Activated T-cell treated with anti-CD3 and anti-CD28 coated beads, Interleukin-2, amount 50 U/mL, for 72 hours (primary cell): ENCODE results near the gene ANKRD34A. TPM values are rescaled to one million over a fixed set of nuclear protein-coding genes. Genes with fewer than 3 reads are reported as not detected.

Experiments
- ATAC-seq, 2 donors: fragments of 150-1000 bp; cut with Tn5 transposase; replicated peaks in 1 of 2; 2 replicates each; pipeline ENCODE4 v1.10.0; 2021; ENCODE audit warnings: moderate library complexity in 2 of 2, mild to moderate bottlenecking in 1 of 2
- DNase-seq, 2 donors: peaks; one replicate each; pipeline ENCODE4 v3.0.0; 2021 to 2022; ENCODE audit warnings: mixed read lengths in 1 of 2
- H3K27ac Mint-ChIP-seq: one replicate; pipeline ENCODE4 v1.8.0; 2022; ENCODE audit warnings: mild to moderate bottlenecking, moderate library complexity, mixed read lengths
- H3K27me3 Mint-ChIP-seq: one replicate; pipeline ENCODE4 v1.8.0; 2022; ENCODE audit warnings: low read depth, mixed read lengths
- H3K36me3 Mint-ChIP-seq, 2 donors: one replicate each; pipeline ENCODE4 v1.8.0; 2022; ENCODE audit warnings: mixed read lengths in 2 of 2, mild to moderate bottlenecking in 1 of 2; ENCODE audit not compliant: insufficient read depth in 2 of 2
- H3K4me1 Mint-ChIP-seq: one replicate; pipeline ENCODE4 v1.8.0; 2022; ENCODE audit warnings: low read depth, mixed read lengths
- H3K4me3 Mint-ChIP-seq, 2 donors: one replicate each; pipeline ENCODE4 v1.8.0; 2022; ENCODE audit warnings: mild to moderate bottlenecking in 2 of 2, mixed read lengths in 2 of 2, moderate library complexity in 2 of 2
- H3K9me3 Mint-ChIP-seq, 2 donors: one replicate each; pipeline ENCODE4 v1.8.0; 2022; ENCODE audit warnings: mixed read lengths in 2 of 2
- total RNA-seq, 2 donors: library from RNA; stranded (reverse); gene quantifications; one replicate each; pipeline ENCODE4 v1.2.3, GENCODE V29; 2022

The ANKRD34A gene
- total RNA-seq: 1 to 10 TPM; 2.6 to 3.6 TPM

DNA sequence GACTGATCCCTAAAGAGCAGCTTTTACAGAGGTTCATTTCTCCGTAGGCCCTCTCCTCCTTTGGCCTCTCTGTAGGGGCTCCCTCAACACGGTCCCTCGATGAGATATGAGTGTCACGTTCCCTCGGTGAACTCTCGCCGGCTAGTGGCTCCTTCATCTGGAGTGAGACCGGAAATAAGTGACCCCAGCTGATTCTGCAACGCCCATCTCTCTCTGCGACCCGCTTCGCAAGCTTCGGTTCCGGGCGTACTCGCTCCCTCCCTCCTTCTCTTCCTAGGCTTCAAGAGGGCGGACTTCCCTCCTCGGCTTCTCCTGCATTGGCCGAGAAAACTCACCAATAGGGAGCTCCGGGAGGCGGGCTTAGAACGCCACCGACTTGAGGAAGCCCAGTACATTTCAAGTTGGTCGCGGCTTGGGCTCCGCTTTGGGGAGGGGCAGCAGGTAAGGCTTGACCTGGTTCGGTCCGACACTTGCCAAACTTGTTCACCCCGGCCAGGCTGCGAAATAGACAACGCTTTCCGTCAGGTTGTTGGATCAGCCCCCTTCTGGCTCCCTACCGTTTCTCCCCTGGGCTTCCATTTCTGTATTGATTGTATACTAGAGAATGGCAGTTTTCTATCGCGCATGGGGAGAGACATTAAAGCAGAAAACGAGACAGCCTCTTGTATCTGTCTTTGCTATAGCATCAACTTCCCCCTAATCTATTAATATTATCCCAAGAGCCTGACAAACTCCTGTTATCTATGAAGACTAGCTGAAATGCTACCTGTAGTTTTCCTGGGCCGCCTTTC is at the start of gene ANKRD34A, which contains the start of gene POLR3GL:
ANKRD34A (minus strand) TSS at position 248 of the 791 bp plus-strand sequence. CDS start 2,816 bp downstream, outside the sequence.
POLR3GL (plus strand) TSS at position 363 of the 791 bp plus-strand sequence. CDS start 10,176 bp downstream, outside the sequence.
- peak within 1 kb of the TSS; percentile 94 for H3K27ac Mint-ChIP-seq
- peak within 1 kb of the TSS; percentile 90 to 94 for H3K4me3 Mint-ChIP-seq
- ATAC-seq (peak; percentile 89 to 91), DNase-seq (peak; percentile 90 to 95)
- H3K4me1 Mint-ChIP-seq: peaks cover 47% of the 10 kb centered on the region
- H3K36me3 Mint-ChIP-seq: peaks cover 2 to 11% of the 10 kb centered on the region in 2 donors
- no peaks in the 10 kb centered on the region for H3K9me3 Mint-ChIP-seq
- H3K27me3 Mint-ChIP-seq: no peaks in the 10 kb centered on the region

DNA sequence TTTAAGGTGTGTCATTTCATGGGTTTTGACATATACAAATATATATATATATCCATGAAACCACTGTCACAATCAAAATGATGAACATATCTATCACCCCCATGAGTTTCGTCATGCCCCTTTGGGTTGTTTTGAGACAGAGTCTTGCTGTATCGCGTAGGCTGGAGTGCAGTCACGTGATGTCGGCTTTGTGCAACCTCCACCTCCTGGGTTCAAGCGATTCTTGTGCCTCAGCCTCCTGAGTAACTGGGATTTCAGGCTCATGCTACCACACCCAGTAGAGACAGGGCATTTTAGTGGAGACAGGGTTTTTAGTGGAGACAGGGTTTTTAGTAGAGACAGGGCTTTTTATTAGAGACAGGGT is 49.2 kb upstream of the ANKRD34A start:
- Mint-ChIP-seq H3K27me3 (peaks cover 29% of the 10 kb centered on the region), H3K4me1 (peaks cover 10% of the 10 kb centered on the region), H3K4me3 (no peak overlapping the region), H3K36me3 (no peaks in the 10 kb centered on the region), H3K9me3 (no peaks in the 10 kb centered on the region), H3K27ac (no peak overlapping the region)
- DNase-seq (no peak), ATAC-seq (peak in 1 of 2 donors; percentile 29)

DNA sequence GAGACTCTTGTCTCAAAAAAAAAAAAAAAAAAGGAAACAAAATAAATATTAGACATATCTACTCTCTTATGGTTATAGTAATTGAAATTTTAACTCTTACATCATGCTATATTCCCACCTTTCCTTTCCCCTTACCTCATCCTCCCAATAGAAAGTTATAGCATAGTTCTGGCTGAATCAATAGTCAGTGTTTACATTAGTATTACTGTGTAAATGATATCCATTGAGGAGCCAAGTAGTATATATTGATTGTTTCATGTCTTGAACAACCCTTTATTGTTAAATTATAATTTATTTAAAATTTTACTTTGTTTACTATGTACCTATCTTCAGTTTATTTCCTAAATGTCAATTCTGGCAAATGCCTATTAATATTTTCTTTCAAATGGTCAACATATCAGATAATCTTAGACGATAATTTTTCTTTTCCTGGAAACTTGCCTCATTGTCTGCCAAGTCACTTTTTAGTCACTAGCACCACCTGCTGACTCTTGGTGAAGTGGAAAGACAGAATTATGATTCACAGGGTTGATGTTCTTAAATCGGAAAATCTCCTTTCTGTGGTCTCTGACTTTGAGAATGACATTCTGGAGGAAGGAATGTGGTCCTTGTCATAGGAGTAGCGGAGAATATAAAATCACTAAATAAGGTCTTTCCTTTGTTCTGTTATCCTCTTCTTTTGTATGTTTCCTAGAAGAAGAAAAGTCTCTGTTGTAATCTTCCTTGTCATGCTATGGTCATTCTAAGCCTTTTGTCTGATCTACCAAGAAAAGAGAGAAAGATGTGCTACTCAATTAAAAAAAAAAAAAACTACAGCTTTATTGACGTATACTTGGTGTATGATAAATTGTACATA is 48.6 kb upstream of the ANKRD34A start:
- no peaks in the 10 kb centered on the region for H3K9me3 Mint-ChIP-seq
- H3K27ac Mint-ChIP-seq: no peak overlapping the region
- peak; percentile 74 to 85 for ATAC-seq
- H3K27me3 Mint-ChIP-seq: peaks cover 23% of the 10 kb centered on the region
- DNase-seq: peak; percentile 50 to 55
- H3K36me3 Mint-ChIP-seq: no peaks in the 10 kb centered on the region
- peak overlapping the region; percentile 2 to 15 for H3K4me3 Mint-ChIP-seq
- peaks cover 12% of the 10 kb centered on the region for H3K4me1 Mint-ChIP-seq

DNA sequence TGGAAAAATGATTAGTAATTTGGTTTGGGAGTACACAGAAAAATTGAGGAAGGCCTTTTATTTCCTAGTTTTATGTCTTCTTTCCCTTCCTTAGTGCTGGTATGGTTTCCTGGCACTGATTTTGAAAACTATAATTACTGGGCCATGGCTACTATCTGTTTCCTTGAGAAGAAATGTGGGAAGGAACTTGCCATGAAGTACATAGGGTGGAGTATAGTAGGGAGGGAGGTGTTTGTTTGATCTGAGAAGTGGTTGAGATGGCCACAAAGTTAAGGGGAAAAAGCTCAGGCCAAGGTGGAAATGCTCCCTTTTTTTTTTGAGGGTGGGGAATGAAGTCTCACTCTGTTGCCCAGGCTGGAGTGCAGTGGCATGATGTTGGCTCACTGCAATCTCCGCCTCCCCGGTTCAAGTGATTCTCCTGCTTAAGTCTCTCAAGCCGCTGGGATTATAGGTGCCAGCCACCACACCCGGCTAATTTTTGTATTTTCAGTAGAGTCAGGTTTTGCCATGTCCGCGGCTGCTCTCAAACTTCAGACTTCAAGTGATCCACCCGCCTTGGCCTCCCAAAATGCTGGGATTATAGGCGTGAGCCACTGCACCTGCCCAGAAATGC is 45.9 kb upstream of the ANKRD34A start:
- Mint-ChIP-seq H3K4me1 (peaks cover 39% of the 10 kb centered on the region), H3K27ac (peak overlapping the region; percentile 42), H3K9me3 (no peaks in the 10 kb centered on the region), H3K27me3 (no peaks in the 10 kb centered on the region), H3K36me3 (no peaks in the 10 kb centered on the region), H3K4me3 (no peak overlapping the region)
- DNase-seq (no peak), ATAC-seq (no peak)

DNA sequence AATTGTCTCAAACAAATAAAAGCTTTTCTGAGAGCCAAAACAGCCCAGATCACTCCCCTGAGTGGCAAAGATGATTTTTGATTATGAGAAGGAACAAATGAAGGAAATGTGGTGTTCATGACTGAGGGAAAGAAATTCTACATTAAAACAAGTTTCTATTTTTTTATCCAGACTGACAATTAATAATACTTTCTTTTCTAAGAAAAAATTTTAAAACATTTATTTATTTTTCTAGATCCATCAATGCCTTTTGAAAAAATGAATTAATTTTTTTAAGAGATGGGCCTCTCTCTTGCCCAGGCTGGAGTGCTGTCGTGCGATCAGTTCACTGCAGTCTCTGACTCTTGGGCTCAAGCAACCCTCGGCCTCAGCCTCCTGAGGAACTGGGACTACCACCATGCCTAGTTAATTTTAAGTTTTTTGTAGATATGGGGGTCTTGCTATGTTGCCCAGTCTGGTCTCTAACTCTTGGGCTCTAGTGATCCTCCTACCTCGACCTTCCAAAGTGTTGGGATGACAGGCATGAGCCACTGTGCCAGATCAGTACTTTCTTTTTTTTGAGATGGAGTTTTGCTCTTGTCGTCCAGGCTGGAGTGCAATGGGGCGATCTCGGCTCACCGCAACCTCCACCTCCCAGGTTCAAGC is 43.2 kb upstream of the ANKRD34A start:
- peak overlapping the region; percentile 99 for H3K27ac Mint-ChIP-seq
- H3K27me3 Mint-ChIP-seq: no peaks in the 10 kb centered on the region
- H3K4me1 Mint-ChIP-seq: peaks cover 49% of the 10 kb centered on the region
- ATAC-seq (no peak), DNase-seq (no peak)
- H3K36me3 Mint-ChIP-seq: no peaks in the 10 kb centered on the region
- no peaks in the 10 kb centered on the region for H3K9me3 Mint-ChIP-seq
- peak overlapping the region; percentile 60 to 84 for H3K4me3 Mint-ChIP-seq

DNA sequence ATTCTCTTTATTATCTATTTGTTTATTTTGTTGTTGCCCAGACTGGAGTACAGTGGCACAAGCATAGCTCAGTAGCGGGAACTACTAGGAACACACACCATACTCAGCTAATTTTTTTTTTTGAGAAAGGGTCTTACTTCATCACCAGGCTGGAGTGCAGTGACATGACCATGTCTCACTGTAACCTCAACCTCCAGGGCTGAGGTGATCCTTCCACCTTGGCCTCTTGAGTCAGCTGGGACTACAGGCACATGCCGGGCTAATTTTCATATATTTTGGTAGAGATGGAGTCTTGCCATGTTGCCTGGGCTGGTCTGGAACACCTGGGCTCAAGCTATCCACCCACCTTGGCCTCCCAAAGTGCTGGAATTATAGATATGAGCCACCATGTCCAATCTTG is 37.3 kb upstream of the ANKRD34A start:
- Mint-ChIP-seq H3K27ac (peak overlapping the region; percentile 93), H3K27me3 (no peaks in the 10 kb centered on the region), H3K4me3 (peak overlapping the region in 1 of 2 donors; percentile 16), H3K36me3 (no peaks in the 10 kb centered on the region), H3K4me1 (peaks cover 85% of the 10 kb centered on the region), H3K9me3 (no peaks in the 10 kb centered on the region)
- DNase-seq: no peak
- ATAC-seq: no peak

DNA sequence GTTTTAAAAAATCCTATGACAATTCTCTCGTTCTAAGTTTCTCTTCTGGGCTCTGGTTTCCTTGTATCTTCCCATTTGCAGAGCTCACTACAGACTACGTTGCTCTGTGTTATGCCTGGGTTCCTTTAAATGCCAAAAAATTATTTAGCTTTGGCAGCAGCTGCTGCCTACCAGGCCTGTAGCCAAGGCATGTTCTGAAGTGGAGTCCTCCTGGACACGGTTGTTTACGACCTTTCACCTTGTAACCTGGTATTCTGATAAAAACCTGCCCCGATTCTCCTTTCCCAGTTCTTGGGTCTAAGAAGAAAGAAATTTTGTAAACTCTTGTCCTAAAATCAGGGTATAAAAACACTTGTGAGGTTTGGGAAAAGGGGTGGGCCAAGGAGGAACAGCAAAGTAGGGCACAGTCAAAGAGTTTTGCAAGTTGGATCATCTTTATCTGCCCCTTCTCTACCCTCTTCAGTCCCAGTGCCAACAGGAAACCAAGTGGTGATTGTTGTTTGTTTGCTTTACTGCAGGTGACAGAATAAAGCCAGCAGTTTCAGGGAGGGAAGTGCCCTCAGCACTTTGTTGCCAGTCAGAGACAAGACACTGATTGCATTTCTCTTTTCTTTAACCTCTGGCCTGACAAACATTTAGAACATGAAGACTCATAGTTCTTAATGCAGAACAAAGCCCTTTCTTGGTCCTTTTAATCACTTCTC is 35.1 kb upstream of the ANKRD34A start:
- Mint-ChIP-seq H3K36me3 (peaks cover 13 to 17% of the 10 kb centered on the region in 2 donors), H3K27ac (peak overlapping the region; percentile 99), H3K27me3 (no peaks in the 10 kb centered on the region), H3K9me3 (no peaks in the 10 kb centered on the region), H3K4me1 (peaks cover 72% of the 10 kb centered on the region), H3K4me3 (peak overlapping the region; percentile 100)
- DNase-seq (no peak), ATAC-seq (no peak)

DNA sequence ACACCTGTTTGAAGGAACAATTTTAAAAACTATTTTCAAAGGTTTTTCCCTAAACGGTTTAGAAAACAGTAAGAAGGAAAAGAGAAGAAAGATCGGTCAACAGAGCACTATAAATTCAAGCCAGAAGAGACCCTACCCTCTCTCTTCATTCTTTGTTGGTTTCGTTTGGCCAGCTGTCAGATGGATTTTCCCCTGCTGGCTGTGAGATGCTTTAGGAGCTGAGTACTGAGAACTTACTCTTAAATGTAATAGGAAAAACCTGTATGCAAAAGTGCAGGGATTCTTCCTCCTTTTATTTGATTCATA is 33.3 kb upstream of the ANKRD34A start:
- Mint-ChIP-seq H3K36me3 (peaks cover 28 to 31% of the 10 kb centered on the region in 2 donors), H3K9me3 (no peaks in the 10 kb centered on the region), H3K4me1 (peaks cover 78% of the 10 kb centered on the region), H3K27me3 (no peaks in the 10 kb centered on the region), H3K27ac (peak overlapping the region; percentile 99), H3K4me3 (peak overlapping the region; percentile 100)
- no peak for ATAC-seq
- no peak for DNase-seq

DNA sequence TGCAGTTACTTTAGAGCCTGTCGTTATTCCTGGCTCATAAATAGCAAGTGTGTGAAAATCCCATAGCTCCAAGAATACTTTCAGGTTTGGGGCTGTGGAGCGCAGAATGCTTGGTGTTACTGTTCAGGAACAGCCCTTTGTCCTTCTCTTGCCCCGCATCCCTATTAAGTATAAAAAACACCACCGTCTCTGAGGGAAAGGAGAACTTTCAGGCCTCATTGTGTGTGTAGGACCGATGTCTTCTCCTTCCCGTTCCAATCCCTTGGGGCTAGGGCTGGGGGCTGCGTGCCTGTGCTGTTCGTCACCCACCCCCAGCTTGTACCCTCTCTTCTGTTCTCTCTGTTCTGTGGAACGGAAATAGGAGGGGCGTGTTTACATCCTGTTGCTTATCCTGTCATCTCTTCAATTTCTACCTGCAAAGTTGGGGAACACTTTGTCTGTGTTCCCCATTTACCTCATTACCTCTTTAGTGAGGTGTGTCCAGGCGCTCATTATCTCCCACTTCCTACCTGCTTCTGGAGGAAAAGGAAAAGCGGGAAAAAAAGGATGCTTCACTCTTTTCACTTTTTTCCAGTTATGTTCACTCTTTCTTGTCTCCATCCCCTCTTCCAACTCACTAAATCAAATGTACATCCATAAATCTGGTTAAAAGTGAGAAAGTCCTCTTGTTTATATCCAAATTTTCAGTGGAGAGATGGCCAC is 32.8 kb upstream of the ANKRD34A start:
- Mint-ChIP-seq H3K4me1 (peaks cover 82% of the 10 kb centered on the region), H3K4me3 (peak overlapping the region; percentile 100), H3K27ac (peak overlapping the region; percentile 99), H3K36me3 (peaks cover 28 to 35% of the 10 kb centered on the region in 2 donors), H3K9me3 (no peaks in the 10 kb centered on the region), H3K27me3 (no peaks in the 10 kb centered on the region)
- DNase-seq: peak; percentile 60 to 62
- ATAC-seq: peak; percentile 64 to 70

DNA sequence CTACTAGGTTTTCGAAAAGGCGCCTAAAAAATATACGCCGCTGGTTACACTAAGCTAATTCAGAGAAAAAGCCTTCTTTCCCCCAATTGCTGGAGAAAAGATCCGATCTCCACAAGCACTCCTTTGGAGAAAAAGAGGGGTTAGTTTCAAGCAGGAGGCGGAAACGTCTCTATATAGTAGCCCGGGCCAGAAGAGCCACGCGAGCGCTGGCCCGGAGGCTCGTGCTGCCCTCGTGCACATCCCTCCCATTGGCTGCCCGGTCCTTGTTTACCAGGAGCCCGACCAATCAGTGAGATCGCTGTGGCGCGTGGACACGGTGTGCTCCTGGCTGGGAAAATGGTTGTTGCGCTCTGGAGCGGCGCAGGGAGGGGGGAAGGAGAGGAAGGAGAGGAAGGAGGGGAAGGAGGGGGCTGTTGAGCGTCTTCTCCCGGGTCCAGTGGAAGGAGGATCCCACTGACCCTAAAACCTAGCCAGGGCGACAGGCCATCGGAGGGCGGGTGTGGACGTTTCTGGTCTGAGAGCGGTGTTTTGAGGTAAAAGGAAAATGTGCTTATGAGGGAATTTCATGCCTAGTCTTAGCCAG is 32.1 kb upstream of the ANKRD34A start, which contains the start of gene TXNIP:
TXNIP (minus strand) TSS at position 147 of the 583 bp plus-strand sequence. CDS start 313 bp downstream, outside the sequence.
- ATAC-seq: peak; percentile 94 to 97
- H3K4me1 Mint-ChIP-seq: peaks cover 82% of the 10 kb centered on the region
- H3K36me3 Mint-ChIP-seq: peaks cover 28 to 37% of the 10 kb centered on the region in 2 donors
- no peaks in the 10 kb centered on the region for H3K27me3 Mint-ChIP-seq
- no peaks in the 10 kb centered on the region for H3K9me3 Mint-ChIP-seq
- H3K4me3 Mint-ChIP-seq: peak within 1 kb of the TSS; percentile 100
- peak within 1 kb of the TSS; percentile 99 for H3K27ac Mint-ChIP-seq
- DNase-seq: peak; percentile 92 to 93

DNA sequence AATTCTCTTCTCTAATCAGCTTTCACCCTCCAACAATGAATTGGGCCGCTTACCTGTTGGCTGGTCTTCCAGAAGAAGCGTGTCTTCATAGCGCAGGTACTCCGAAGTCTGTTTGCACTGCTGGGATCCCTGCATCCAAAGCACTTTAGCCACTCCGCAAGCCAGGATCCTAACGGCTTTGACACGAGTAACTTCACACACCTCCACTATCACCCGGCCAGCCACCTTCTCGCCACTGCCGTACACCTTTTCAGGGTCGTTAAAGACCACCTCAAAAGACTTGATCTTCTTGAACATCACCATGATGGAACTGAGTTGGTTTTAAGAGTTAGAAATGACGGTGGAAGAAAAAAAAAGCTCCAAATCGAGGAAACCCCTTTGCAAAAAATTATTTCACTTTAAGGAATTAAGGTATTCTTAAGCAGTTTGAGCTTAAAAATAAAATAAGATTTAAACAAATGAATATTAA is 31.6 kb upstream of the ANKRD34A start:
- H3K36me3 Mint-ChIP-seq: peaks cover 28 to 37% of the 10 kb centered on the region in 2 donors
- ATAC-seq: no peak
- H3K27ac Mint-ChIP-seq: peak overlapping the region; percentile 99
- DNase-seq: no peak
- no peaks in the 10 kb centered on the region for H3K27me3 Mint-ChIP-seq
- peaks cover 80% of the 10 kb centered on the region for H3K4me1 Mint-ChIP-seq
- peak overlapping the region; percentile 100 for H3K4me3 Mint-ChIP-seq
- H3K9me3 Mint-ChIP-seq: no peaks in the 10 kb centered on the region
